Loucy (cell line): ENCODE results near the gene CFAP77.

ENCODE experiments used
- H2AFZ ChIP-seq: fragments of 200-600 bp; sonication (generic); 2 replicates; pipeline ENCODE4 v1.6.0; 2016; ENCODE audit warnings: antibody characterized with exemption, mild to moderate bottlenecking, low read length, moderate library complexity
- H3F3A ChIP-seq: fragments of 200-600 bp; 2 replicates; pipeline ENCODE4 v1.6.0; 2016; ENCODE audit warnings: antibody characterized with exemption, low read depth, mild to moderate bottlenecking
- H3K27me3 ChIP-seq: fragments of 200-600 bp; sonication (generic); 2 replicates; pipeline ENCODE4 v1.6.1; 2014; ENCODE audit warnings: low read length, mild to moderate bottlenecking; ENCODE audit not compliant: insufficient read depth, poor library complexity, severe bottlenecking
- H3K36me3 ChIP-seq: fragments of 200-600 bp; sonication (generic); 2 replicates; pipeline ENCODE4 v1.6.1; 2016; ENCODE audit warnings: low read length; ENCODE audit not compliant: insufficient read depth
- H3K4me1 ChIP-seq: fragments of 200-600 bp; sonication (generic); 2 replicates; pipeline ENCODE4 v1.5.1; 2014; ENCODE audit warnings: low read length, mild to moderate bottlenecking; ENCODE audit not compliant: insufficient read depth, poor library complexity, severe bottlenecking
- H3K4me2 ChIP-seq: fragments of 200-600 bp; sonication (generic); 2 replicates; pipeline ENCODE4 v1.6.0; 2014; ENCODE audit warnings: antibody characterized with exemption, low read length, low read depth, mild to moderate bottlenecking; ENCODE audit not compliant: poor library complexity, severe bottlenecking
- H3K4me3 ChIP-seq: fragments of 200-600 bp; sonication (generic); 2 replicates; pipeline ENCODE4 v1.5.1; 2014; ENCODE audit warnings: low read length, mild to moderate bottlenecking, mixed read lengths; ENCODE audit not compliant: poor library complexity, severe bottlenecking
- H3K79me2 ChIP-seq: fragments of 200-600 bp; sonication (generic); 2 replicates; pipeline ENCODE4 v1.6.1; 2014; ENCODE audit warnings: low read length; ENCODE audit not compliant: insufficient read depth
- H3K9ac ChIP-seq: fragments of 200-600 bp; sonication (generic); 2 replicates; pipeline ENCODE4 v1.6.0; 2014; ENCODE audit warnings: mild to moderate bottlenecking, low read depth, low read length, moderate library complexity; ENCODE audit not compliant: poor library complexity, severe bottlenecking
- H3K9me2 ChIP-seq: fragments of 200-600 bp; sonication (generic); replicated peaks from 2 replicates; pipeline ENCODE4 v1.6.1; 2016; ENCODE audit warnings: low read depth, low read length, mixed read lengths
- H3K9me3 ChIP-seq: fragments of 200-600 bp; sonication (generic); 2 replicates; pipeline ENCODE4 v1.6.1; 2014; ENCODE audit warnings: mild to moderate bottlenecking, antibody characterized with exemption, low read length, low read depth; ENCODE audit not compliant: insufficient read depth
- H4K20me1 ChIP-seq: fragments of 200-600 bp; sonication (generic); 2 replicates; pipeline ENCODE4 v1.6.0; 2014; ENCODE audit warnings: antibody characterized with exemption, low read length, mild to moderate bottlenecking; ENCODE audit not compliant: insufficient read depth, poor library complexity, severe bottlenecking
- EZH2phosphoT487 ChIP-seq: fragments of 200-600 bp; IDR thresholded peaks from 2 replicates; pipeline ENCODE4 v1.6.1; 2018; ENCODE audit warnings: antibody characterized with exemption, mild to moderate bottlenecking, moderate library complexity, borderline replicate concordance
- TF ChIP-seq, protein P1 (sequence below): fragments of 200-600 bp; sonication (generic); conservative IDR thresholded peaks from 2 replicates; pipeline ENCODE4 v1.5.1; 2014; ENCODE audit warnings: mild to moderate bottlenecking, antibody characterized with exemption, low read length

The CFAP77 gene

DNA sequence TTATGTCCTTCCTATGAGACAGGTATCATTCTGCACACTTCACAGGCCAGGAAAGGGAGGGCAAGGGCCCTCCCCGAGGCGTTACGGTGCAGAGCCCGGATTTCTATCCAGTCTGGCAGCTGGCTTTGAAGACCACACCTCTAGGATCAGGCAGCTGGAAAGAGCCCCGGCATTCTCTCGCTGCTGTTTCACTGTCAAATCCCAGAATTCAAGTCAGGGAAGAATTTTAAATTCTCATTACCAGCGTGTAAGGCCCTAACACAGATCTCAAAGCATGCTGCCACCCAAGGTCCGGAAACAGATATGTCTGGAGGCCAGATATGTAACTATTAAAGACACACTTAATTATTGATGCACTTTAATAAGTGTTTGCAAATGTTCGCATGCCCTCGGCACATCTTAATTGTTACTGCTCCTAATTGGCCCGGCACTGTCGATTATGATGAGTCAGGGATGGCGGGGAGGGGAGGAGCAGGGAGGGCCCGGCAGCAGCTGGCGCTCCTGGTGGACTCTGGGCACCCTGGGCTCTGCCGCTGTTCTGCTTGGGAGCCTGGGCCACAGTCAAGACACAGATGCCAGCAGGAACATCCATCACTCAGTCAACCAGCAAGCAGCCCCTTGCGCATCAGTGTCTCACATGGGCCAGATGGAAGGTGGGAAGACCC, 96.1 kb downstream of the CFAP77 start:
- Histone ChIP-seq H3K4me1 (peaks cover 10% of the 10 kb centered on the region), H3K4me2 (no peak overlapping the region), H3K4me3 (no peak overlapping the region), H3K79me2 (no peaks in the 10 kb centered on the region), H3K9ac (no peak overlapping the region), H3F3A (no peaks in the 10 kb centered on the region), H4K20me1 (no peaks in the 10 kb centered on the region), H3K9me2 (no peaks in the 10 kb centered on the region), H3K27me3 (no peaks in the 10 kb centered on the region), H2AFZ (no peak overlapping the region), H3K36me3 (no peaks in the 10 kb centered on the region), H3K9me3 (no peaks in the 10 kb centered on the region)
- TF ChIP-seq, protein P1, sequence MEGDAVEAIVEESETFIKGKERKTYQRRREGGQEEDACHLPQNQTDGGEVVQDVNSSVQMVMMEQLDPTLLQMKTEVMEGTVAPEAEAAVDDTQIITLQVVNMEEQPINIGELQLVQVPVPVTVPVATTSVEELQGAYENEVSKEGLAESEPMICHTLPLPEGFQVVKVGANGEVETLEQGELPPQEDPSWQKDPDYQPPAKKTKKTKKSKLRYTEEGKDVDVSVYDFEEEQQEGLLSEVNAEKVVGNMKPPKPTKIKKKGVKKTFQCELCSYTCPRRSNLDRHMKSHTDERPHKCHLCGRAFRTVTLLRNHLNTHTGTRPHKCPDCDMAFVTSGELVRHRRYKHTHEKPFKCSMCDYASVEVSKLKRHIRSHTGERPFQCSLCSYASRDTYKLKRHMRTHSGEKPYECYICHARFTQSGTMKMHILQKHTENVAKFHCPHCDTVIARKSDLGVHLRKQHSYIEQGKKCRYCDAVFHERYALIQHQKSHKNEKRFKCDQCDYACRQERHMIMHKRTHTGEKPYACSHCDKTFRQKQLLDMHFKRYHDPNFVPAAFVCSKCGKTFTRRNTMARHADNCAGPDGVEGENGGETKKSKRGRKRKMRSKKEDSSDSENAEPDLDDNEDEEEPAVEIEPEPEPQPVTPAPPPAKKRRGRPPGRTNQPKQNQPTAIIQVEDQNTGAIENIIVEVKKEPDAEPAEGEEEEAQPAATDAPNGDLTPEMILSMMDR, result no peak
- TF ChIP-seq EZH2phosphoT487, result no peak

DNA sequence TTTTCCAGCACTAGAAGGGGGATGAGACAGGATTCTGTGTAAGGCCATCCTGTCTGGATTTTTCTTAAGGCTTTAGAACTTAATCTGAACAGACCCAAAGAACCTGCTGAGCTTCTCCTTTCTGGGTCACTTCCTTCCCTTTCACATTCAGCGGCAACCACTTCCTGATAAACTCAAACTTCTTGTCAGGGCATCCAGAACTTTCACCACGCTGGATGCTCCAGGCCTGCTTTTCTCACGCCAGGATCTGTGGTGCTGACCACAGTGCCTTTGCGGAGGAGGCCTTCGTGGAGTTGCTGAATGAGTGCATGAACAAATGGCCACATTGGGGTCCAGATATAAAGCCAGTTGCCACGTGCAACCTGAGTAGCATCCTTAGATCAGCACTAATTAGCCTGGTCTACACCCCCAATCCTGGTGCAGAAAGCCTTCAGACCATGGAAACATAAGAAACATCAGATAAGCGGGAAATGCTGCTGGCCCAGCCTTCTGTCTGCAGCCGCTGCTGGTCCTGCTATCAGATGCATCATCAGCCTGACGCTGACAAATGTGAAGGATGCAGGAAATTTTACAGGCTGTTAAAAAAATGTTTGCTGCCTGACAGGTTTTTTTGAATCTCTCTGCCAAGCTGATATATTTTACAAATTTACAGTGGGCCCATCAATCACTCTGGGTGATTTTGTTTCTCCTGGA, 97.1 kb downstream of the CFAP77 start:
- Histone ChIP-seq H3K4me2 (peak overlapping the region; percentile 31), H3K9me3 (no peaks in the 10 kb centered on the region), H3K36me3 (no peaks in the 10 kb centered on the region), H3K9ac (no peak overlapping the region), H3K4me1 (peaks cover 10% of the 10 kb centered on the region), H3F3A (no peaks in the 10 kb centered on the region), H3K9me2 (no peaks in the 10 kb centered on the region), H3K4me3 (no peak overlapping the region), H3K79me2 (no peaks in the 10 kb centered on the region), H3K27me3 (no peaks in the 10 kb centered on the region), H2AFZ (no peak overlapping the region), H4K20me1 (no peaks in the 10 kb centered on the region)
- TF ChIP-seq EZH2phosphoT487, result no peak

DNA sequence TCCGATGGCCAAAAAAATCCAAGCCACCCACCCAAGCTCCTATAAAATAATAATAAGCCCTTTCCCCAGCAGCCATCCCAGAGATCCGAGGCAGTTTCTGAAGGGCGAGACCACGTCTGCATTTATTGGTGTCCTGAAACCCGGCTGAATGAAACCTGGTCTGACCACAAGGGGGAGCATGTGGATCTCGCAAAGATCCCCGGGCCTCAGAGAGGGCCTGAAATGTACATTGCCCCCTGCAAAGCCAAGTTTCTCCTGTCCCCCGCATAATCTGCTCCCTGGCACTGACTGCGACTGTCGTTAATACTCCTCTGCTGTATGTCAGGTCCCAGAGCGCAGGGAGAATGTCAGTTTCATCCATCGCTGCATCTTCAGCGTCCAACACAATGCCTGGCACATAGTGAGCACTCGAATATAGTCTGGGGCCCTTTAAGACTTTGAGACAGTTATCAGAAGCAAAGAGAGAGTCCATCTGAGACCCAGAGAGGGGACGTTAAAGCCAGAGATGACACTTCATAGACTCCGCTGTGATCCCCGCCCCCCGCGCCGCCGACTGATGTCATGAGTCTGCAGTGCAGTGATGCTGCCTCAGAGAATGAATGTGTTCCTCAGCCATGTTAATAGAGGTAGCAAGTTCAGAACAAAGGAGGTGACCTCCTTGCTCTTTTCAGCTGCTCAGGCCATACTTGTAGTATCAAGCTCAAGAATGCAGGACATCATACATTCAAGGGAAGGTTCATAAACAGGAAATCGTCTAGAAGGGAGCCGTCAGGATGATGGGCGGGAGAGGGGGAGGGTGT, 97.9 kb downstream of the CFAP77 start:
- H3K79me2 ChIP-seq, result no peaks in the 10 kb centered on the region
- no peak overlapping the region for H2AFZ ChIP-seq
- H3K9me2 ChIP-seq, result no peaks in the 10 kb centered on the region
- no peak overlapping the region for H3K4me3 ChIP-seq
- no peak overlapping the region for H3K9ac ChIP-seq
- H3F3A ChIP-seq, result no peaks in the 10 kb centered on the region
- H4K20me1 ChIP-seq, result no peaks in the 10 kb centered on the region
- H3K9me3 ChIP-seq, result no peaks in the 10 kb centered on the region
- peak overlapping the region; percentile 31 for H3K4me2 ChIP-seq
- TF ChIP-seq, protein P1, result peak; percentile 88
- no peak for TF ChIP-seq EZH2phosphoT487
- H3K4me1 ChIP-seq, result peaks cover 10% of the 10 kb centered on the region
- H3K27me3 ChIP-seq, result no peaks in the 10 kb centered on the region
- H3K36me3 ChIP-seq, result no peaks in the 10 kb centered on the region
